Osteocyte (in vitro differentiated cells): ENCODE data around the gene COL23A1. TPM values are rescaled to one million over a fixed set of nuclear protein-coding genes. Genes with fewer than 3 reads are reported as not detected.

Source experiments
- DNase-seq: peaks from one replicate; pipeline ENCODE4 v3.0.0; 2021; ENCODE audit warnings: mixed read lengths; ENCODE audit not compliant: unreplicated experiment; ENCODE audit errors: extremely low spot score
- H3K27ac Mint-ChIP-seq: one replicate; pipeline ENCODE4 v1.8.0; 2021; ENCODE audit warnings: mild to moderate bottlenecking, mixed read lengths; ENCODE audit not compliant: unreplicated experiment
- H3K27me3 Mint-ChIP-seq: one replicate; pipeline ENCODE4 v1.8.0; 2021; ENCODE audit warnings: mixed read lengths; ENCODE audit not compliant: unreplicated experiment
- H3K36me3 Mint-ChIP-seq: one replicate; pipeline ENCODE4 v1.8.0; 2021; ENCODE audit warnings: mixed read lengths; ENCODE audit not compliant: unreplicated experiment
- H3K4me1 Mint-ChIP-seq: one replicate; pipeline ENCODE4 v1.8.0; 2021; ENCODE audit warnings: mixed read lengths; ENCODE audit not compliant: unreplicated experiment
- H3K4me3 Mint-ChIP-seq: one replicate; pipeline ENCODE4 v1.8.0; 2021; ENCODE audit warnings: mild to moderate bottlenecking, moderate library complexity, mixed read lengths; ENCODE audit not compliant: unreplicated experiment
- H3K9me3 Mint-ChIP-seq: one replicate; pipeline ENCODE4 v1.8.0; 2021; ENCODE audit warnings: mixed read lengths; ENCODE audit not compliant: unreplicated experiment
- CTCF ChIP-seq: fragments of 200-600 bp; sonication (generic); IDR thresholded peaks from 2 replicates; pipeline ENCODE4 v1.5.0; 2021; ENCODE audit warnings: antibody characterized with exemption, mild to moderate bottlenecking, moderate library complexity
- total RNA-seq: library from RNA; stranded (reverse); gene quantifications from 2 replicates; pipeline ENCODE4 v1.2.1, GENCODE V29; 2021

COL23A1 gene
- total RNA-seq, 1 donor from 2014 or later: not detected

GRCh38 chr5:178269499-178269898, 320.7 kb downstream of the COL23A1 start:
- Mint-ChIP-seq H3K27ac (no peak overlapping the region), H3K4me1 (no peaks in the 10 kb centered on the region), H3K27me3 (no peaks in the 10 kb centered on the region), H3K9me3 (no peaks in the 10 kb centered on the region), H3K36me3 (no peaks in the 10 kb centered on the region), H3K4me3 (no peak overlapping the region)
- no peak for TF ChIP-seq CTCF
- DNase-seq: no peak

- Mint-ChIP-seq H3K4me3 (no peak overlapping the region), H3K4me1 (no peaks in the 10 kb centered on the region), H3K9me3 (no peaks in the 10 kb centered on the region), H3K27me3 (no peaks in the 10 kb centered on the region), H3K27ac (no peak overlapping the region), H3K36me3 (no peaks in the 10 kb centered on the region)
- DNase-seq: no peak
- no peak for TF ChIP-seq CTCF
These were observed 322.3 kb downstream of the COL23A1 start for GRCh38 chr5:178267876-178268275.

- H3K27me3 Mint-ChIP-seq: no peaks in the 10 kb centered on the region
- no peak overlapping the region for H3K27ac Mint-ChIP-seq
- H3K4me3 Mint-ChIP-seq: no peak overlapping the region
- no peaks in the 10 kb centered on the region for H3K4me1 Mint-ChIP-seq
- no peak for DNase-seq
- no peak for TF ChIP-seq CTCF
- no peaks in the 10 kb centered on the region for H3K9me3 Mint-ChIP-seq
- no peaks in the 10 kb centered on the region for H3K36me3 Mint-ChIP-seq
These were observed 322.9 kb downstream of the COL23A1 start for GRCh38 chr5:178267245-178267644.

- DNase-seq: no peak
- no peaks in the 10 kb centered on the region for H3K9me3 Mint-ChIP-seq
- H3K27me3 Mint-ChIP-seq: no peaks in the 10 kb centered on the region
- H3K4me1 Mint-ChIP-seq: no peaks in the 10 kb centered on the region
- H3K36me3 Mint-ChIP-seq: no peaks in the 10 kb centered on the region
- H3K27ac Mint-ChIP-seq: no peak overlapping the region
- no peak for TF ChIP-seq CTCF
- H3K4me3 Mint-ChIP-seq: no peak overlapping the region
These were observed 323.6 kb downstream of the COL23A1 start for GRCh38 chr5:178266581-178266980.

GRCh38 chr5:178265746-178266145, 324.4 kb downstream of the COL23A1 start:
- Mint-ChIP-seq H3K36me3 (no peaks in the 10 kb centered on the region), H3K4me1 (no peaks in the 10 kb centered on the region)

More at GRCh38 chr5:178265746-178266145, 324.4 kb downstream of the COL23A1 start:
- no peak for TF ChIP-seq CTCF
- DNase-seq: no peak
- H3K9me3 Mint-ChIP-seq: no peaks in the 10 kb centered on the region
- no peak overlapping the region for H3K4me3 Mint-ChIP-seq
- H3K27ac Mint-ChIP-seq: no peak overlapping the region
- H3K27me3 Mint-ChIP-seq: no peaks in the 10 kb centered on the region
